GM21723 (cell line): Measurements from ENCODE around the gene CHST5.
"Not testable (repeated sequence)": the region's sequence is repeated elsewhere in the genome, so short reads cannot be mapped to it uniquely, and the experiment has no call there.

ENCODE experiments used
- ATAC-seq: cut with Tn5 transposase; IDR thresholded peaks from one replicate; pipeline ENCODE4 v1.9.1; 2021; ENCODE audit warnings: mild to moderate bottlenecking, moderate library complexity; ENCODE audit not compliant: unreplicated experiment

CHST5 gene

DNA sequence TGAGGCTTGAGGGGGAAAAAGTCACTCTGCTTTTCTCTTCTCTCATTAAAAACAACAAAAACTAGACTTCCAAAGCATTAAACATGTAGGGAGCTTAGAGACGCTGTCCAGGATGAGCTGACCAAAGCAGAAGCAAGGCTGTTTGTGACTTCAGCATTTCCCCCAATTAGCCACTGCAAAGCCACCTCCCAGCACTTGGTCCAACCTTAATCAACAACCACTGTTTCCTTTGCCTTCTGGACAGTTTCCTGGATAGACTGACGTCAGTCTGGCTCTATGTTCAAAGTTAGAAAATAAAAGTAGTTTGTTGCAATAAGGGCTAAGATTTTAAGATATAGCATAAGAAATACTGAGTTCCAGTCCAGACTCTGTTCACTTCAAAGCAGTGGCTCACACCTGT is 17.0 kb upstream of the CHST5 start:
- ATAC-seq = no peak

- peak; percentile 87 for ATAC-seq
These were observed 14.3 kb upstream of the CHST5 start for GRCh38 chr16:75550211-75550662.

- not testable (repeated sequence) for ATAC-seq
These were observed 12.5 kb upstream of the CHST5 start for GRCh38 chr16:75548456-75548855.

GRCh38 chr16:75546293-75546692 is 10.4 kb upstream of the CHST5 start:
- ATAC-seq = no peak

GRCh38 chr16:75545879-75546278 is 10.0 kb upstream of the CHST5 start:
- not testable (repeated sequence) for ATAC-seq

GRCh38 chr16:75542462-75542861 is 6.6 kb upstream of the CHST5 start:
- ATAC-seq = not testable (repeated sequence)

- no peak for ATAC-seq
These were observed 5.3 kb upstream of the CHST5 start for GRCh38 chr16:75541236-75541635.

GRCh38 chr16:75538882-75539565 is 3.1 kb upstream of the CHST5 start:
- not testable (repeated sequence) for ATAC-seq

GRCh38 chr16:75537776-75538175 is 1.9 kb upstream of the CHST5 start:
- ATAC-seq = no peak

DNA sequence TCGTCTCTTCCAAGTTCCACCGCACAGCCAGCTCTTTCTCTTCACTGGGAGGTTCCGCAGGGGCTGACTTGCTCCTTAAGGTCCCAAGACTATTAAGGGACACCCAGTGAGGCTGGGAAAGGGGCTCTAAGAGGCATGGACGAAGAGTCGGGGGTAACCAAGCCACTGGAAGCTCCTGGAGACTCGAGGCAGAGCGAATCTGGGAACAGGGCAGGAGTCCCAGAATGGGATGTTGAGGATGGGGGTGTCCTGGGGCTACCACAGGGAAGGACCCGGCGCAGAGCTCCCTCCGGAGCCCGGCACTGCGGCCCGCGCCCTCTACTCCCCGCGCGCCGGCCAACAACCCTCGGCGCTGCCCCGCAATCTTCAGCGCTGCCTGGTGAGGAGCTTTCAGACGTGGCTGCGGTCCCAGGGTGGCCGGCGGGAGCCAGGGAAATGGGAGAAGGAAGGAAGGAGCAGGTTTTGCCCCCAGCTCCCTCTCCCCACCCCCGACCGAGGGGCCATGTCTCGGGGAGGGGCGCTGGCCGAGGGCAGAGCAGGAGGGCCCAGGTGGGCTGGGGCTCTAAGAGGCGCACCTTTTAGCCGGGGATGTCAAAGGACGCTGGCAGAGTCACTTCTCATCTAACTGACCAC is 581 bp downstream of the CHST5 start:
- no peak for ATAC-seq

GRCh38 chr16:75534560-75535205 is 1.2 kb downstream of the CHST5 start:
- ATAC-seq = no peak

DNA sequence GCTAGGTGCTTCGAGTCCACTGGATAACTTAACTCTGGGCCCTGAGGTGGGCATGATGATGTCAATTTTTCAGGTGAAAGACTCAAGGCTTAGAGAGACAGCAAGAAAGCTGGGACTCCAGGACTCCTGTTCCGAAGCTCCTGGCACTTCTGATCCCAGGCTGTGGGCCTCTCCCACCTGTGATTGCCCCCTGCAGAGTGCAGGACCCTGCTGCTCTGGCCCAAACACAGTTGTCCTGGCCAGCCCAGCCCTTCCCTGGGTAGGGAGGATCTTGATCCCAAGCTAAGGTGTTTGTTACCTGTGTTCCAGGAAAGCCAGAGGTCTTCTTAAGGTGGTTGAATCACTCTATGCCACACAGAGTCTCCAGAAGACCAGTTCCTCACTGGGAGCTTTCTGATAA is 3.1 kb downstream of the CHST5 start:
- no peak for ATAC-seq

DNA sequence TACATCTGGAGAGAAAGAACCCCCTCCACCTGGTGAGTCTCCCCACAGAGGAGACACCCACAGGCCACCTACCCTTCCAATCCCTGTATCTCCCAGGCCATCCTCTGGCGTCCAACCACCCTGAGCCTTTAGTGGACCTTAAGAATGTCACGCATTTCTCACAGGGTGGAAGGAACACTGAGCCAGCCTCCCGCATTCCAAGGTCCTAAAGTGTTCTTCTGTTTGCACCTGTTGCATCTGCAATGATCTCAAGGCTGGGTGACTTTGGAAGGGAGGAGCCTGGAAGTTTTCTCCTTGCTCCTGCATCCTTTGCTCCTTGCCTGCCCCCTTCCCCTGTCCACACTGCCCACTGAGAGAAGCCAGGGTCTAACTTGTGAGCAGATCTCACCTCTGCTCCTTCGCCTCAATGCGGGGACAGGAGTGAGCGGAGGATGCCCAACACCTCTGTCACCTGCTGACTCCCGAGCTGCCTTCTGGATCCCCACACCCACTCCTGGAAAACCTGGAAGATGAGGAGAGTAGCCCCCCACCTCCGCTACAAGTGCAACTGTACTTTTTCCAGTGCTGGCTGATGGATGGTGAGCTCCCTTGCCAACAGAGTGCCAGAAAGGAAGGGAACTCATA is 3.7 kb downstream of the CHST5 start:
- no peak for ATAC-seq

- no peak for ATAC-seq
These were observed 5.9 kb downstream of the CHST5 start for GRCh38 chr16:75529959-75530358.

DNA sequence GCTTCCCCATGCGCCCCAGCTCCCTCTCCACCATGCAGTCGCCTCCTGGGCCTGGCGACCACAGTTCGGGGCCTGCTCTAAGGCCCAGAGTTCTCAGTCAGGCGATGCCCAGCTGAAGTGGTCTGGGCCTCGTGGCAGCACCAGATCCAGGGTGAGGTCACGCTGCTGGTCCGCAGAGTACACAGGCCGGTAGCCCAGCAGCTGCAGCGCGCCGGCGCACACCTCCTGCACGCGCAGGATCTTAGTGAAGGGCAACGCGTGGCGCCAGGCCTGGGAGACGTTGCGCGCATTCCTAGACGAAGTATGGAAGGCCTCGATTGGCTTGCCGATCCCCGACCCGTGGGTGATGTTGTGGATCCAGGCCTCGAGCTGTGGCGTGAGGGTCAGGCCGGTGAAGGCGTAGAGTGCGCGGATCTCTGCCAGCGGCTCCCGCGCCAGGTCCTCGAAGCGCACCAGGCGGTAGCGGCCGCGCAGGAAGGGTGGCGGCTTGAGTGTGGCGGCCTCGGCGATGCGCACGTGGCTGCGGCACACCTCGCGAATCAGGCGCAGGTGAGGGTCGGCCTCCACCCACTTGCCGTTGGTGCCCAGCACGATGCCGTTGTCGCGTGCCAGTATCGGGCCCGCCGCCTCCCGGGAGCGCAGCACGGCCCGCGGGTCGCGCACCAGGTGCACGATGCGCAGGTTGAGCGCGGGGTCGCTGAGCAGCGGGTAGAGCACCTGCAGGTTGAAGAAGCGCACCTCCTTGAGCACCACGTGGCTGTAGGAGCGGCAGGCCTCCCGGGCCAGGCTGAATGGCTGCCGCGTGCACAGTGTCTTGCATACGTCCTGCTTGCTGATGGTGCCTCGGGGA is 6.6 kb downstream of the CHST5 start:
- ATAC-seq = no peak

DNA sequence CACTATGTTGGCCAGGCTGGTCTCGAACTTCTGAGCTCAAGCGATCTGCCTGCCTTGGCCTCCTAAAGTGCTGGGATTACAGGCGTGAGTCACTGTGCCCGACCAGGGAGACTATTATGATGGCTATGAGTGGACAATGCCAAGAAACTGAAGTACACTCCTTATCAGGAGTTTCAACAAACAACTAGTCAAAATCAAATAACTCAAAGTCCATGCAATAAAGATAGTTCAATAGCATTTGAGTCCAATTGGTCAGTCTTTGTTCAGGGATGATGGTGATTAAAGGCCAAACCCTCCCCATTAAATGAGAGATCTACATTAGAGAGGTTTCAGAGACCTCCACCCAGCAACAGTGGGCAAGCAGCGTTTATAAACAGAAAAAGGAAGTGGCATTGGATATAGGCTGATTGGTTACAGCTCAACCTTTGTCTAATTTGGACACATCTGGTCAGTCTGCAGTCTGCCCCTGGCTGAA is 8.0 kb downstream of the CHST5 start:
- no peak for ATAC-seq

DNA sequence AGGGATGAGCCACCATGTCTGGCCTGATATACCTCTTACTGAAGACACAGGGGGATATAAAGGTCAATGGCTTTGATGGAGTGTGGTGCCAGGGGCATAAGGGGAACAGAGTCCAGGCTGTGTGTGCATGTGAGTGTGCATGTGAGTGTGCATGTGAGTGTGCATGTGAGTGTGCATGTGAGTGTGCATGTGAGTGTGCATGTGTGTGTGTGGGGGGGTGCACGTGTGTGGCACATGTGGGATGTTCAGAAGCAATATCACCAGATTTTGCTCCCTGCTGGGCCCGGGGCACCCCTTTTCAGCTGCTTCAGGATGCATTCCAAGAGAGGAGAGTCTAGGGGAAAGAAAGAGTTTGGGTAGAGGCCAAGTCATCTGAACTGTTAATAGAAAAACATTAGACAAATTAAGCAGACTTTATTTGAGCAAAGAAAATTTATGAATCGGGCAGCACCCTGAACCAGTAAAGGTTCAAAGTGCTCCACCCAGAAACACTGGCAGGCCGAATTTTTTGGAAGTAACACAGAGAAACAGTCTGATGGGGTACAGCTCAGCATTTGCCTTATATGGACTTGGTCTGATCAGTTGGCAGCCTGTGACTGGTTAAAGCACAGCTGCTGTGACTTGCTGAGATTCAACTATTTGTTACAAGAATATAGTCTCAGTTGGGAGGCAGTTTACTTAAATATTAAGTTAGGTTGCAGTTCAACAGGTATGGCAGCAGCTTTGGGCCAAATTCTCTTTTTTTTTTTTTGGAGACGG is 9.7 kb downstream of the CHST5 start:
- no peak for ATAC-seq

GRCh38 chr16:75519175-75519574 is 16.7 kb downstream of the CHST5 start:
- ATAC-seq = no peak

DNA sequence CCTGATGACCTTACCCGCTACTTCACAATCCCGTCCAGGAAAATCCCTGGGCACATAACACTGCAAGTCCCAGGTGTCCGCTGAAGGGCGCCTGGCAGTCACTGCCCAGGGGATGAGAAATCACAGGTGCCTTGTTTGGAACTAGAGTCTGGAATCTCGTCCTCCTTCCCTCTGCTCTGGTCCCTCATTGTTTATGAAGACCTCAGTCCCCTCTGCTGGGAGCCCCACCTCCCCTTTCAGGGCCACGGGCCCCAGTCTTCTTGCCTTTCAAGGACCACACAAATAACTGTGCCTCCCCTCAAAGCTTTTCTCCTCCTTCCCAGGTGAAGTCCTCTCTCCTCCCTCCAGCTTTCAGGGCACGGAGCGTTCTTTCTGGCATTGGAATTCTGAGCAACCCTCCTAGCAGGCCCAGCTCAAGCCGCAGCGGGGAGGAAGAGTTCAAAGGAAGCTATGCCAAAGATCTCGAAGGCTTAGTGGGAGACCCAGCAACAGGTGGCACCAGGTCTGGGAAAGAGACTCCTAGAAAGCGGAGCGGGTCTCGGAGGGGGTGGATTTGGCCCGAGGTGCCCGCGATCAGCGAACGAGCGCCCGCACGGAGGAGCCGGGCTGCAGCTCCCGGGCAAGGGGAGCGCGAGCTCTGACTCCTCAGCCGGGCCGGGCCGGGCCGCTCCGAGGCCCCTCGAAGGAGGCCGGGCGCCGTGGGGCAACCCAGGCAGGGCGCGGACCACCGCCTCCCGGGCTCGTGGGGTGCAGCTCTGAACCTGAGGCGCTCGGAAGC is 19.5 kb downstream of the CHST5 start:
- not testable (repeated sequence) for ATAC-seq
